ENCODE results near the gene TASOR2. TPM values are rescaled to one million over a fixed set of nuclear protein-coding genes. Genes with fewer than 3 reads are reported as not detected.

The TASOR2 gene, protein sequence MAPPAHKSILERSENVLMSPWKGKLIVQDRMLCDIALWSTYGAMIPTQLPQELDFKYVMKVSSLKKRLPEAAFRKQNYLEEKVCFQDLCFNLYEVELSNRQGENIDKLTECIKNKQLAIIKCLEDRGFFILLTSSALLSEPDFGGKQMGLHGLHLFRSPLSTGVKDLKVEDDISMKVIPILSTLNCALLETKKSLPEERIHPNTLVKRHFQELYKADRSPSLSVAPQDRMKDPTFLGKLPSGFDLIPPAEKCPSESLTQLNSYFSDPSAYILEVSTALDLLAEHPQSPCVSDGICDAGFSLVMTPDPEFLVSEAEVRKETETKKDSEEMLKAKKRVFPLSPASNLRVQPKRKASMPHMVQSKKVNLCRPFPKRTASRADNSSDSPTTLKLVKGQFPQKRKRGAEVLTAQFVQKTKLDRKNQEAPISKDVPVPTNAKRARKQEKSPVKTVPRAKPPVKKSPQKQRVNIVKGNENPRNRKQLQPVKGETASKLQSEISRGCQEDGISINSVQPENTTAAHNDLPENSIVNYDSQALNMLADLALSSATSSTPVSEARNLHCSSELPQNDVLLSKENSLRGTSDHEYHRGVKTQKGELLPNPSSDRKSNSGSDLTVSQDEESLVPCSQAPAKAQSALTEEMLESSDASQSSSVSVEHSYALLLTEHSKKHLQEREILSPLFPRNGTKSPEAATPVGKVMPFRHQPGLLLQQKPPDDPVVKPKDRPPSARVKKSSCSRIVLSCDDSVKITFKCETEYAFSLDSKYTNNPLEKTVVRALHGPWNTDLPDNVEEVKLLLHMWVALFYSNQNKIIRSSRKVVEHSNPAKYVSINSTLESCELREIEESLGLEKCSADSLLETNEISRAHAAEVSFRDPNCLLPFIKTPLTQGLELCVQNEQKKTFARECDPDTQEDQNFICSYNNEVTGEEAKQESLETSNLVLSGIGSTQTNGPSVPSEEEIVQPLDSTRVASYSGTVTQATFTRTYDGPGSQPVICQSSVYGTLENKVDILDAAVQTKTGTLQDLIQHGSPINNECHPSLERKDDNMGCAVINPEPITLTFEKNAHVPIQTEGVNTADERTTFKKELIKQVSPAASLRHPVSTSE (N-terminal part only)
- 64.6 and 81.7 TPM in 2 replicates for total RNA-seq

DNA sequence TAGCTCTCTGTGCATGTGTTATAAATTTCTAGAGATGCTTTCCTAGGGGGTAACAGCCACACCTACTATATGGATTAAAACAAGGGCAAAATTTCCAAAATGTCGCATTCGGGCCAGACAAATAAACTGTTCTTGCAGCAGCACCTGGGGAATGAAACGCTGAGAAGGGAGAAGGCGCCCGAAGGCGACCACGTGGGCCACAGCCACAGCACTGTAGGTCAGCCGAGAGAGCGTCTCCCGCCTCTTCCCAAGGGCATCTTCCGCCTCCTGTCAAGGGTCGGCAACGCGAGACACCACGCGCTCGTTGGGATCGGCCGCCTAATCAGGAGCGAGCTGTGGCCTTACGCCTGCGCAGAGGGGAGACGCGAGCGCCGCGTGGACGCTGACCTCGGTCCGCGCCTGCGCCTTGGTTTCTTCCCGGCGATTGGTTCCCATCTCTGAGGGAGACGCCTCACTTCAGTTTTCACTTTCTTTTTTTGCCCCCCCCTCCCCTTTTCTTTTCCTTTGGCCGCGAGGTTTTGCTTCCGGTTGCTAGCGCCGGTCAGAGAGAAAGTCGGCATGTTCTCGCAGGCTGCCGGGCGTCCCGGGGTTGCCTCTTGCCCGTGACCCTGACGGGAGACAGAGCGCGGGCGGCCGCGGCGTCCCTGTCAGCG lies at the start of gene TASOR2:
Gene TASOR2 (plus strand): TSS at position 521 of the 653 bp plus-strand sequence. CDS start 35,805 bp downstream, outside the sequence.

DNA sequence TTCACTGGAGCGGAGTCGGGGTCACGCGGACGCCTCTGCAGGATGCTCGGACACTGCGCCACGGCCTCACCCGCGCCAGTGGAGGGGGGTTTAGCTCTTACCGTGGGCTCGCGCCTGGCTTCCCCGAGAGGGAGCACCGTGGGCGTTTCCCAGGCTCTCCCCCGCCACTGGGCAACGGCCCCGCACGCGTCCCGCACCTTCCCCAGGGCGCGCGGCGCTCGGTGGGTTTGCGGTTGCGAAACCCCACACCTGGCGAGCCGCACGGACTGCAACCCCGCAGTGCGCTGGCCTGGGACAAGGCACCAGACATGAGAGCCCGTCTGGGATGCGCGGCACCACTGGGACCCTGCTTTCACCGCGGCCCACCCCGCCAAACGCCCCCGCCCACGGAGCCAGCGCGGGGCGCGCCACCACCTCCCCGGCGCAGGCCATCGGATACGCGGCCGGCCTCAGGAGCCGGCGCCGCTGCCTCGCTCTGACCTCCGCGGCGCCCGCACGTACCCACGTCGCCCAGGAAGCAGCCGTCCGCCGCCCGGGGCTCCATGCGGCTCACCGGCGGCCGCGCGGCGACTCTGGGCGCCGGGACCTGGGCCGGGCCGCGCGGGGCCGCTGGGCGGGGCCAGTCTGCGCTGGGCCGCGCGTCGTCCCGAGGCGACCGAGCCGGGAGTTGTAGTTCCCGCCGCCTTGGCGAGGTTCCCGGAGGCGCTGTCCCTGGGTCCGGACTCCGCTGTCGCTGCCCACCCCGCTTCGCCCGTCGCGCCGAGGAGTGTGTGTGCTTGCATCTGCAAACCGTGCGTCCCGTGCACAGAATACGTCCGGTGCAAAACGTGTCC lies 18.4 kb upstream of the TASOR2 start, which contains the start of gene ASB13:
Gene ASB13 (minus strand): TSS at position 588 of the 833 bp plus-strand sequence. CDS start 44 bp downstream, at position 544.

Other genes with a start within 250 kb of the TASOR2 start
- gene CALML5, start 185.3 kb upstream of the TASOR2 start, total RNA-seq = not detected in 2 replicates
- not detected in 2 replicates for gene CALML3, start 159.9 kb upstream of the TASOR2 start, total RNA-seq
- 9.1 and 13.5 TPM in 2 replicates for gene ASB13, start 18.2 kb upstream of the TASOR2 start, total RNA-seq
- 464 and 560 TPM in 2 replicates for gene GDI2, start 128.6 kb downstream of the TASOR2 start, total RNA-seq
- gene ANKRD16, start 205.1 kb downstream of the TASOR2 start, total RNA-seq = 10.4 and 12.7 TPM in 2 replicates
- 115 and 125 TPM in 2 replicates for gene FBH1, start 205.4 kb downstream of the TASOR2 start, total RNA-seq